ENCODE data around the gene SORCS2. TPM values are rescaled to one million over a fixed set of nuclear protein-coding genes. Genes with fewer than 3 reads are reported as not detected.

SORCS2 gene
- total and polyA plus RNA-seq, 2 of the 8 experiments (the other 6 are each of a cell fraction or from before 2014, with no cell fraction given) = 0.36 to 1.8 TPM

GRCh38 chr4:7553280-7553679 is 360.9 kb downstream of the SORCS2 start (continued):
- TF ChIP-seq CHD7 (IDR thresholded peaks at IDR 0.05; ENCODE audit: insufficient replicate concordance, low read length) (no peak), RXRA (IDR thresholded peaks at IDR 0.05; ENCODE audit: insufficient read depth, low read depth, low read length) (no peak), SUZ12 (IDR thresholded peaks at IDR 0.05; ENCODE audit: low read length) (no peak), KDM1A (IDR thresholded peaks at IDR 0.05; ENCODE audit: borderline replicate concordance, low read length) (no peak), TAF7 (optimal IDR thresholded peaks at IDR 0.05; ENCODE audit: borderline replicate concordance, low read depth, low read length) (no peak), BRCA1 (IDR thresholded peaks at IDR 0.05; ENCODE audit: low read depth, low read length) (no peak), SP2 (IDR thresholded peaks at IDR 0.05; ENCODE audit: low read length) (no peak), JUND (IDR thresholded peaks at IDR 0.05; ENCODE audit: low read length) (no peak), CTCF (IDR thresholded peaks at IDR 0.05; ENCODE audit: control extremely low read depth in 1 of 3, insufficient read depth in 1 of 3, low read depth in 1 of 3, low read length in 3 of 3) (no peak), SP4 (IDR thresholded peaks at IDR 0.05; ENCODE audit: low read length) (no peak)
